NCI-H146 treated with DMSO at 0.1 percent for 48 hours (cell line): ENCODE results near the gene ST3GAL2.
"Not testable (repeated sequence)": the region's sequence is repeated elsewhere in the genome, so short reads cannot be mapped to it uniquely, and the experiment has no call there.

ENCODE experiments used
- DNase-seq: peaks from one replicate; lab custom pipeline; 2025; ENCODE audit not compliant: unreplicated experiment; lab: John Stamatoyannopoulos, UW

Gene ST3GAL2

GRCh38 chr16:70349783-70350182 lies 89.1 kb downstream of the ST3GAL2 start:
- no peak for DNase-seq

GRCh38 chr16:70348991-70349390 lies 89.9 kb downstream of the ST3GAL2 start:
- no peak for DNase-seq

- DNase-seq = no peak
Observed at GRCh38 chr16:70345840-70346239, 93.1 kb downstream of the ST3GAL2 start.

- DNase-seq = no peak
Observed at GRCh38 chr16:70342016-70342415, 96.9 kb downstream of the ST3GAL2 start.

GRCh38 chr16:70341600-70341999 lies 97.3 kb downstream of the ST3GAL2 start:
- DNase-seq = no peak

GRCh38 chr16:70337814-70338213 lies 101.1 kb downstream of the ST3GAL2 start:
- no peak for DNase-seq

GRCh38 chr16:70332728-70333127 lies 106.2 kb downstream of the ST3GAL2 start:
- DNase-seq = not testable (repeated sequence)

- DNase-seq = no peak
Observed at GRCh38 chr16:70331588-70332358, 107.1 kb downstream of the ST3GAL2 start.

- no peak for DNase-seq
Observed at GRCh38 chr16:70331091-70331490, 107.8 kb downstream of the ST3GAL2 start.
